Astrocyte (in vitro differentiated cells and primary cell): ENCODE results near the gene C5orf15. TPM values are rescaled to one million over a fixed set of nuclear protein-coding genes. Genes with fewer than 3 reads are reported as not detected.
A peak's percentile ranks its signal among the peaks of the same experiment; 100 is the strongest.

ENCODE experiments used
- DNase-seq: peaks from one replicate; pipeline ENCODE4 v3.0.0-alpha.2; 2010; ENCODE audit warnings: low read depth
- FAIRE-seq: peaks from 2 replicates; lab custom pipeline; 2011; peaks lifted over from hg19 to GRCh38; lab: Jason Lieb, UNC
- H2AFZ ChIP-seq: 2 replicates; pipeline ENCODE4 v1.6.0; 2012; ENCODE audit warnings: low read depth, low read length, inconsistent platforms
- H3K27ac ChIP-seq: 2 replicates; pipeline ENCODE4 v1.5.1; 2011; ENCODE audit warnings: low read depth, low read length, inconsistent platforms
- H3K27me3 ChIP-seq: 2 replicates; pipeline ENCODE4 v1.6.0; 2011; ENCODE audit warnings: low read length, inconsistent platforms; ENCODE audit not compliant: insufficient read depth
- H3K36me3 ChIP-seq: 2 replicates; pipeline ENCODE4 v1.5.1; 2011; ENCODE audit warnings: low read length, inconsistent platforms; ENCODE audit not compliant: insufficient read depth
- H3K4me1 ChIP-seq: 2 replicates; pipeline ENCODE4 v1.5.1; 2011; ENCODE audit warnings: low read length, inconsistent platforms; ENCODE audit not compliant: insufficient read depth
- H3K4me2 ChIP-seq: 2 replicates; pipeline ENCODE4 v1.6.0; 2012; ENCODE audit warnings: low read length, inconsistent platforms
- H3K4me3 ChIP-seq: 2 replicates; pipeline ENCODE4 v1.5.1; 2011; ENCODE audit warnings: low read depth, mild to moderate bottlenecking, low read length, inconsistent platforms; ENCODE audit not compliant: insufficient read depth
- H3K79me2 ChIP-seq: 2 replicates; pipeline ENCODE4 v1.6.0; 2012; ENCODE audit warnings: mild to moderate bottlenecking, low read length, inconsistent platforms; ENCODE audit not compliant: insufficient read depth
- H3K9ac ChIP-seq: 2 replicates; pipeline ENCODE4 v1.6.0; 2012; ENCODE audit warnings: mild to moderate bottlenecking, low read length, inconsistent platforms
- H3K9me3 ChIP-seq: 2 replicates; pipeline ENCODE4 v1.5.1; 2012; ENCODE audit warnings: low read depth, mild to moderate bottlenecking, low read length, inconsistent platforms; ENCODE audit not compliant: insufficient read depth
- H4K20me1 ChIP-seq: 2 replicates; pipeline ENCODE4 v1.6.0; 2012; ENCODE audit warnings: low read length, inconsistent platforms; ENCODE audit not compliant: insufficient read depth
- H3K27ac Mint-ChIP-seq: one replicate; pipeline ENCODE4 v1.8.0; 2021; ENCODE audit warnings: mild to moderate bottlenecking, mixed read lengths; ENCODE audit not compliant: unreplicated experiment
- H3K27me3 Mint-ChIP-seq: one replicate; pipeline ENCODE4 v1.8.0; 2021; ENCODE audit warnings: low read depth, mixed read lengths; ENCODE audit not compliant: unreplicated experiment
- H3K36me3 Mint-ChIP-seq: one replicate; pipeline ENCODE4 v1.8.0; 2021; ENCODE audit warnings: low read depth, mixed read lengths; ENCODE audit not compliant: unreplicated experiment
- H3K4me1 Mint-ChIP-seq: one replicate; pipeline ENCODE4 v1.8.0; 2021; ENCODE audit warnings: low read depth, mixed read lengths; ENCODE audit not compliant: unreplicated experiment
- H3K4me3 Mint-ChIP-seq: one replicate; pipeline ENCODE4 v1.8.0; 2021; ENCODE audit warnings: mild to moderate bottlenecking, moderate library complexity, mixed read lengths; ENCODE audit not compliant: unreplicated experiment
- H3K9me3 Mint-ChIP-seq: one replicate; pipeline ENCODE4 v1.8.0; 2021; ENCODE audit warnings: mild to moderate bottlenecking, mixed read lengths; ENCODE audit not compliant: unreplicated experiment
- CTCF ChIP-seq: IDR thresholded peaks from 2 replicates; pipeline ENCODE4 v1.5.1; 2011; ENCODE audit warnings: low read depth, mild to moderate bottlenecking, inconsistent platforms, low read length, moderate library complexity; ENCODE audit not compliant: insufficient read depth
- EZH2 ChIP-seq: IDR thresholded peaks from 2 replicates; pipeline ENCODE4 v1.6.1; 2012; ENCODE audit warnings: mild to moderate bottlenecking, low read length, inconsistent platforms; ENCODE audit not compliant: insufficient read depth
- total RNA-seq: library from RNA; stranded (reverse); gene quantifications from 2 replicates; pipeline ENCODE4 v1.2.1, GENCODE V29; 2021

C5orf15 gene
- total RNA-seq, 1 donor from 2014 or later: 88.8 TPM

GRCh38 chr5:133963493-133964128 lies 4.8 kb downstream of the C5orf15 start:
- Histone ChIP-seq H3K27ac (peak overlapping the region; percentile 65), H3K79me2 (peaks cover 86% of the 10 kb centered on the region), H4K20me1 (peaks cover 22% of the 10 kb centered on the region), H3K4me2 (peak overlapping the region; percentile 71), H2AFZ (no peak overlapping the region), H3K4me1 (peaks cover 22% of the 10 kb centered on the region), H3K36me3 (peaks cover 5% of the 10 kb centered on the region), H3K4me3 (no peak overlapping the region), H3K9me3 (no peaks in the 10 kb centered on the region), H3K27me3 (no peaks in the 10 kb centered on the region), H3K9ac (peak overlapping the region; percentile 8)
- Mint-ChIP-seq H3K9me3 (no peaks in the 10 kb centered on the region), H3K4me1 (peaks cover 31% of the 10 kb centered on the region), H3K27ac (peak overlapping the region; percentile 36), H3K36me3 (no peaks in the 10 kb centered on the region), H3K27me3 (no peaks in the 10 kb centered on the region), H3K4me3 (peak overlapping the region; percentile 36)
- no peak for TF ChIP-seq EZH2
- TF ChIP-seq CTCF: no peak
- no peak for FAIRE-seq
- no peak for DNase-seq

- no peaks in the 10 kb centered on the region for H3K9me3 Mint-ChIP-seq
- no peaks in the 10 kb centered on the region for H3K36me3 Mint-ChIP-seq
- Histone ChIP-seq H3K27me3 (no peaks in the 10 kb centered on the region), H3K27ac (peak overlapping the region; percentile 65), H3K9me3 (no peaks in the 10 kb centered on the region), H3K4me2 (peak overlapping the region; percentile 71), H3K36me3 (peaks cover 6% of the 10 kb centered on the region), H2AFZ (no peak overlapping the region), H3K4me1 (peaks cover 22% of the 10 kb centered on the region), H3K4me3 (no peak overlapping the region), H3K79me2 (peaks cover 81% of the 10 kb centered on the region), H4K20me1 (peaks cover 22% of the 10 kb centered on the region), H3K9ac (peak overlapping the region; percentile 8)
- DNase-seq (peak; percentile 91), FAIRE-seq (peak; percentile 49)
- H3K4me3 Mint-ChIP-seq: peak overlapping the region; percentile 36
- peaks cover 31% of the 10 kb centered on the region for H3K4me1 Mint-ChIP-seq
- H3K27me3 Mint-ChIP-seq: no peaks in the 10 kb centered on the region
- TF ChIP-seq EZH2 (no peak), CTCF (no peak)
- H3K27ac Mint-ChIP-seq: peak overlapping the region; percentile 36
Measured at GRCh38 chr5:133962801-133963476, 5.5 kb downstream of the C5orf15 start.
